Measurements from ENCODE around the gene MOB3C.

The MOB3C gene

DNA sequence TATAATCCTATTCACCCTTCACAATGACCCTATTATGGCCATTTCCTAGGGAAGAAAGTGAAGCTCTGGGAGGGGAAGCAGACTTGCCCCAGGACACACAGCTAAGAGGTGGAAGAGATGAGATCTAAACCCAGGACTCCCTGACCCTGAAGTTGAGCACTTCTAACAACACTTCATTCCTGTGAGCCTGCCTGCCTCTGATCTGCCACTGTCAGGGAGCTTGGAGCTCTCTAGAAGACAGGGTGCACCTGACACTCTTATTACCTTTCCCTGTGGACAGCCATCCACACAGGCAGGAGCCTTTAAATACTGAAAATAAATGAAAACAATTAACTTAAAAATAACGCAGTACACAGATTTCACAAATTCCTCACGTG, 13.1 kb downstream of the MOB3C start:
- Mint-ChIP-seq H3K27ac (peak overlapping the region; percentile 72), H3K27me3 (no peaks in the 10 kb centered on the region), H3K36me3 (peaks cover 26% of the 10 kb centered on the region), H3K4me1 (peaks cover 46% of the 10 kb centered on the region), H3K9me3 (no peaks in the 10 kb centered on the region), H3K4me3 (peak overlapping the region; percentile 83)
- ATAC-seq, result peak; percentile 1

DNA sequence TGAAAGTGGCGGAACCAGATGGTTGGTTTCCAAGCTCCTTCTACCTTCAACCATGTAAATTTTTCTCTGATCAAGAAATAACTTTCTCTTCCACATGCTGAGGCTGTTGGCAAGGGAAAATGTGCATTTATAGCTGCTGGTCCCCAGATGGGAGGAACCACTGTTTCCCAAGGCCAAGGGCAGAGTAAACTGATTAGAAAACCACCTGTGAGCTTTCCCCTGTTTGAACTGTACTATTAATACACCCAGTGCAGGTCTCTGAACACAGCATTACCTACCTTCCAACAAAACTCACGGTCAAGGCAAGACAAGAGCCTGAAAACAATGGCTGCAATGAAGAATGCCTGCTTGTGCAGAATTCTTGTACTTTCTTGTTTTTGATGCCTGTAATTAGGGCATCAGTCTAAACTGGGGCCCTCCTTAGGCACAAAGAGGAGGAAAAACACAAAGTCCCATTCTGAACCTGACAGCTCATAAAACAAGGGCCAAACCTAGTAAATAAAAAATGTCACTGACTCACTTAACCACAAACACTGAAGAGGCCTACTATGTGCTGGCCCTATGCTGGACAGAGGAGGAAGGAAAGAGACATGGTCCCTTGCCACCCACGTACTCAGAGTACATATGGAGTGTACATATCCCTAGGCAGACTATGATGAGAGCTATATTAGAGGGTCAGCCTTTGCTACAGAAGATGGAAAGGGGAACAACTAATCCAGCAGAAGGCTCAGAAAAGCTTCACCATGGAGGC, 15.2 kb downstream of the MOB3C start:
- H3K27me3 Mint-ChIP-seq, result no peaks in the 10 kb centered on the region
- H3K9me3 Mint-ChIP-seq, result no peaks in the 10 kb centered on the region
- H3K27ac Mint-ChIP-seq, result no peak overlapping the region
- ATAC-seq, result no peak
- H3K4me1 Mint-ChIP-seq, result peaks cover 55% of the 10 kb centered on the region
- no peak overlapping the region for H3K4me3 Mint-ChIP-seq
- H3K36me3 Mint-ChIP-seq, result peaks cover 26% of the 10 kb centered on the region

DNA sequence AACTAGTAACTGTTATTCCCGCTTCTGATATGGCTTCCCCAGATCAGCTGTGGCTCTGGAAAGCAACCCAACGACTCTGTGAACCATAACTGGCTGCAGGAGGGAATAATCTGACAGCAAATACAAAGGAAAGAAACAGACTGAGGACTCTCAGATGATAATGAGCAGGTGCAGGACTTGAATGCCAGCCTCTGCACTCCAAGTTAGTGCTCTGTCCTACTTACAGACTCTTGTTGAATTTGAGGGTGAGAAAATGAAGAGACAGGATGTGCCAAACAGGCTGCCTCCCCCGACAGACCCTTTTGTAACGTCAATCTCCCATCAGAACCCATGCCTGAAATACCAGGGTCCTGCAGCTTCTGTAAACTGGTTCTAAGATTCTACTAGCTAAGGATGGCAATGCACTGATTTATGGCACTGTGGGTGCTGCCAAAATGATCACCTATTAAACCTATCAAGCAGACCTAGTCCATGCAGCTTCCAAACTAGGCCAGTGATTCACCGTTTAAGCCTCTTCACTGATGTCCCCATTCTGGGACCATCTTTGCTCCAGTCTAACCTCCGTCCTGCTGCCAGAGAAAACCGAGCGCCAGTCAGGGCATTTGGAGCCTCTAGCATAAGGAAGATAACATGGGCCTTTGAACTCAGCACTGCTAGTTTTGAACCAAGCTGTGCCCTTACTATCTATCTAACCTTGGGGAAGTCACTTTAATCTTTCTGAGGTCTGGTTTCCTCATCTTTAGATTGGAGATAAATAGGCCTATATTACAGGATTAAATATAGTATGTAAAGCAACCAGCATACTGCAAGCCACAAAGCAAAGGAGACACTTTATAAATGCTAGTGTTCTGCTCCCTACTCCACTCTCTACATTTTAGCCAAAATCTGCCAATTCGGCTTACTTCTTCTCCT, 17.3 kb downstream of the MOB3C start:
- Mint-ChIP-seq H3K27me3 (no peaks in the 10 kb centered on the region), H3K4me1 (peaks cover 63% of the 10 kb centered on the region), H3K36me3 (peaks cover 26% of the 10 kb centered on the region), H3K9me3 (no peaks in the 10 kb centered on the region), H3K27ac (peak overlapping the region; percentile 20), H3K4me3 (no peak overlapping the region)
- ATAC-seq, result no peak

DNA sequence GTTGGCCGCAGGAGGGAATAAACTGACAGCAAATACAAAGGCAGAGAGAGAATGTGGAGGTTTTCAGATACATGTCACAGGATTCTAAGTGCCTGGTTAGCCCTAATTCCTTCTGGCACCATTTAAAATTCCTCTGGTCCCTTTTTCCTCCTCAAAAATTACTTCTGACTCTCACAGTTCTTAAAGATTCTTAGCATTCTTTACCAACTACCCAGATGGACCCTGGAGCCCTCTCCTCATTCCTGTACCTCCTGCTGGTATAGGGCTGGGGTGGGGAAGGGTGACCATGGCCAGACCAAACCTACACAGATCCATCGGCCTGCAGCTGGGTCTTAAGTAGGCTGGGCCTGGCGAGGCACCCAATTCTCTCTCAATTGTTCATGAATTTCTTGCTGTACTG, 19.8 kb downstream of the MOB3C start:
- Mint-ChIP-seq H3K4me3 (no peak overlapping the region), H3K9me3 (no peaks in the 10 kb centered on the region), H3K36me3 (peaks cover 48% of the 10 kb centered on the region), H3K27me3 (no peaks in the 10 kb centered on the region), H3K4me1 (peaks cover 49% of the 10 kb centered on the region), H3K27ac (no peak overlapping the region)
- ATAC-seq, result no peak

DNA sequence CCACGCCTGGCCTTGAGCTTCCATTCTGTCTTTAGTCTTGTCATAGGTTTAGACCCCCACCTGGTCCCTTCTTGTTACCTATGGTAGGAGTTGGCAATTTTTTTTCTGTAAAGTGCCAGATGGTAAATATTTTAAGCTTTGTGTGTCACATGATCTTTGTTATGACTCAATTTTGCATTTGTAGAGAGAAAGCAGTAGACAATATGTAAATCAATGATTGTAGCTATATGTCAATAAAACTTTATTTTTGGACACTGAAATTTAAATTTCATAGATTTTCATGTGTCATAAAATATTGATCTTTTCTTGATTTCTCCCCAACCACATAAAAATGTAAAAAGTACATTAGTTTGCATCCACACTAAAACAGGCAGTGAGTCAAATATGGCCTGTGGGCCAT, 20.6 kb downstream of the MOB3C start:
- Mint-ChIP-seq H3K4me1 (peaks cover 43% of the 10 kb centered on the region), H3K27me3 (no peaks in the 10 kb centered on the region), H3K4me3 (no peak overlapping the region), H3K27ac (no peak overlapping the region), H3K36me3 (peaks cover 49% of the 10 kb centered on the region), H3K9me3 (no peaks in the 10 kb centered on the region)
- ATAC-seq, result no peak

DNA sequence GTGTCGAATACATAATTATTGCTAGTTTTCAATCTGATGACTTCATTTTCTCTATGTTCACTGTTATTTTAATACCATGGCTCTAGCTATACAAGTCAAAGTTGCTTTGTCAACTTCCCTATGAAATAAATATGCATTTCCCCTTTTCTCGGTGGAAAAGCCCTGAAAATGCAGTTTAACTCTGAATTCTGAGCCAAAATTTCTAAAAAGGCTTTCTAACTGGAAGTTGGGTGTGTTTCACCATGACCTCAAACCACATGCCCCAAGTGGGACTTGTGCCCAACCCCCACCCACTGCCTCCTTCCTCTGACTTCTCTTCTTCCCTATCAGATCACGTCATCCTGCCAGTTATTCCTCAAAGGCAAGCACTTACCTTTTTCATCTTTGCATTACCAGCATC, 21.5 kb downstream of the MOB3C start:
- Mint-ChIP-seq H3K9me3 (no peaks in the 10 kb centered on the region), H3K4me3 (no peak overlapping the region), H3K4me1 (peaks cover 37% of the 10 kb centered on the region), H3K27ac (no peak overlapping the region), H3K36me3 (peaks cover 54% of the 10 kb centered on the region), H3K27me3 (no peaks in the 10 kb centered on the region)
- no peak for ATAC-seq

DNA sequence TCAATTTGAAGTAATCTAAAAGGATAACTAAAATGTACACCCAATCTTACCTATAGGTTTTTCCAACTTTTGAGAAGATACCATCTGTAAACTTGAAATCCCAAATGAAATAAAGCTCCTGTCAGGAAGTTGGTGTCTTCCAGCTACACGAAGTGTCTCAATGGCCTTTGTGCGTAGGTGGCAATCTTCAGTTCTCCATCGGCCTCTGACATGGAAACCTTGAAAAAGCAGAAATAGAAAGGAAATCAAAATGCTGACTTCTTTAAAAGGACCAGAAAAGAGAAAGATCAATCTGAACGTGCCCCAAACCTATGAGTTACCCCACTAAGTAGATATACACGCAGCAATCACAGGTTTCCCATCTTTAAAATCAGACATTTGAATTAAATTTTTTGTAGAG, 22.5 kb downstream of the MOB3C start:
- no peaks in the 10 kb centered on the region for H3K9me3 Mint-ChIP-seq

DNA sequence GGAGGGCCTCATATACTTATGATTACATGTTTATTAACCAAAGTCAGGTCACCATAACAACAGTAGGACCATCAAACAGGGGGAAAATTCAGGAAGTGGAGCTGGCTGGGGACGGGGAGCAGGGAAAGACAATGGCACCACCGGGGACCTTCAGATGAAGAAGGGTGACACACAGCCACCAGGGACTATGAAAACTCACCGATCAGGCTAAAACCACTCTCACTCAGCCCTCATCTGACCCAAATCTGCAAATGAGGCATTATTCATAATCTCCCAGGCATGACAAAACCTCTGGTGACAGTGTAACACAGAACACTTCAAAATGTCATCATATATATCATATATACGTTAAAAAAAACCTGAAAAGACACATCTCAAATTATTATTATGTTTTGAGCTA, 23.8 kb downstream of the MOB3C start:
- no peak overlapping the region for H3K27ac Mint-ChIP-seq
- peaks cover 30% of the 10 kb centered on the region for H3K4me1 Mint-ChIP-seq
- H3K9me3 Mint-ChIP-seq, result no peaks in the 10 kb centered on the region
- no peak overlapping the region for H3K4me3 Mint-ChIP-seq
- no peak for ATAC-seq
- H3K36me3 Mint-ChIP-seq, result peaks cover 65% of the 10 kb centered on the region
- H3K27me3 Mint-ChIP-seq, result no peaks in the 10 kb centered on the region

More for the DNA sequence above, 22.5 kb downstream of the MOB3C start:
- no peak overlapping the region for H3K4me3 Mint-ChIP-seq
- H3K27ac Mint-ChIP-seq, result no peak overlapping the region
- peaks cover 32% of the 10 kb centered on the region for H3K4me1 Mint-ChIP-seq
- H3K27me3 Mint-ChIP-seq, result no peaks in the 10 kb centered on the region
- peaks cover 63% of the 10 kb centered on the region for H3K36me3 Mint-ChIP-seq
- ATAC-seq, result no peak

DNA sequence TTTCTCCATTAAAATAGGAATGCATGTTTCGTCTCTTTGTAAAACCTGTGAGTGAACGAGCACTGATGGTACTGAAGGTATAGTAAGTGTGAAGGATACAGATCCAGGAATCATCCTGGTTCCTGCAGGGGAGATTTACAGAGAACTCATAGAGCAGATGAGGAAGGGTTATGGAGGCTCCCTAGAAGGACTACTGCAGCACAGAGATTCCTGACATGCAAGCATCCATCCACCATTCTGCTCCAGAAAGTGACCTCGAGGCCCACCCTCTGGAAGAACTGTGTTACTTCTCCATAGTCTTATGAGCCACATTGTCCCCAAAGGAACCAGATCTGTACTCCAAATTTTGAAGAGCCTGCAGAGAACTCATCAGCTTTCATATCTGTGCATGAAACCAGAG, 27.1 kb downstream of the MOB3C start:
- H3K36me3 Mint-ChIP-seq, result peaks cover 64% of the 10 kb centered on the region
- H3K4me1 Mint-ChIP-seq, result peaks cover under 1% of the 10 kb centered on the region
- H3K27me3 Mint-ChIP-seq, result no peaks in the 10 kb centered on the region
- no peak overlapping the region for H3K27ac Mint-ChIP-seq
- no peak for ATAC-seq
- no peaks in the 10 kb centered on the region for H3K9me3 Mint-ChIP-seq
- no peak overlapping the region for H3K4me3 Mint-ChIP-seq

DNA sequence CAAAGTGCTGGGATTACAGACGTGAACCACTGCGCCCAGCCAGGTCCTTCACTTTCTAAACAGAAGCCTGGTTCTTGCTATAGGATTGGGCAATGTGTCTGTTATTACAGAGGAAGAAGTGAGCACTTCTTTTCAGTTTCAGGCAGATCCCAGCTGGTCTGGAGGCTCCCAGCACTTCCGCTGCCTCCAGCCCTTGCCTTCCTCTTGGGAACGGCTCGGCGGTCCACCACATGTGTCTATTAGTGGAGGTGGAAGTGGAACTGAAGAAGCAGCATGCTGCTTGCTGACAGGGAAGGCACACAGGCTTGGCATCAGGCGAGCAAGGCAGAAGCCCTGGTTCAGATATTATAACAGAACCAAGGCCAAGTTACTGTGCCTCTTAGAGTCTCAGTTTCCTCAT, 29.5 kb downstream of the MOB3C start:
- Mint-ChIP-seq H3K27me3 (no peaks in the 10 kb centered on the region), H3K4me1 (peaks cover under 1% of the 10 kb centered on the region), H3K36me3 (peaks cover 63% of the 10 kb centered on the region), H3K27ac (no peak overlapping the region), H3K4me3 (no peak overlapping the region), H3K9me3 (no peaks in the 10 kb centered on the region)
- no peak for ATAC-seq

DNA sequence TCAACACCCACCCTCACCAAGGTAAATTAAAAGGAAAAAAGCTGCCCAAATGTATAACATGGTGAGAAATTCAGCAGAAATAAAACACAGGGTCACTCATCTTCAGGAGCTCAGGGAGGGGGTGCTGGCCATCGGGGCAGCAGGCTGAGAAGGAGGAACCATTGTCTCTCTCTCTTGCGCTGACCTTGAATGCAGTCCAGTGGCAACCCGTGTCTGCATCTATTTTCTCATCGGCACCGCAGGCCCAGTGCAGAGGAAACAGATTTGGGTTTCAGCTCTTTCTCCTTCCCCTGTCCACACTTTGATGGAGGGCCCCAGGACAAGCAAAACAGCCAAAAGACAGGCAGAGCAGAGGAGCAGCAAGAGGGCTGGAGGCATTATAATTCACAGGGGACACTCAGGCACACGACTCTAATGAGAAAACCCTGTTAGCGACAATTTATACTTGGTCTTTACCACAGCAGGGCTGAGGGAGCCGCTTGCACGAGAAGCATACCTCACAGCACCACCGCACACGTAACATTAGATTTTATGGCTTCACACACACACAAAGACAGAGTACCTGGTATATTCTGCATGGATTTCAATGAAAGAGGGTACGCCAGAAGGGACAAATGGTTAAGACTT, 31.2 kb downstream of the MOB3C start:
- H3K27me3 Mint-ChIP-seq, result no peaks in the 10 kb centered on the region
- H3K4me3 Mint-ChIP-seq, result no peak overlapping the region
- peaks cover 63% of the 10 kb centered on the region for H3K36me3 Mint-ChIP-seq
- peaks cover 6% of the 10 kb centered on the region for H3K4me1 Mint-ChIP-seq
- H3K27ac Mint-ChIP-seq, result no peak overlapping the region
- no peak for ATAC-seq
- H3K9me3 Mint-ChIP-seq, result no peaks in the 10 kb centered on the region

DNA sequence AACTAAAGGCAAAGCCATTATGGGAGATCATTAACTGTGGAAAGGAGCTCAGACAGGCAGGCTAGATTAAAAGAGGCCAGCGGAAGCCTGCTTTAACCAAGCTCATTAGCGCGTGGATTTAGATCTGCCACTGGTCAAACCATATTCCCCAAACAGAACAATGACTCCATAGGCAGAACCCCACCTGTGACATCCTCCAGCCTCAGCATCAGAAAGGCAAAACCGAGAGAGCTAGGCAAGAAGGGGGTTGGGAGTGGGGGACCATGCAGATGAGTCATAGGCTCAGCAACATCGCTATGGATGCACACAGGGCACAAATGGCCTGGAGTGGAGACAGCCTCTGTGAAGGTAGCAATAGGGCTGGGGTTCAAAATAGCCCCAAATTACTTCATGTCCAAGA, 33.1 kb downstream of the MOB3C start:
- no peaks in the 10 kb centered on the region for H3K27me3 Mint-ChIP-seq
- no peak overlapping the region for H3K4me3 Mint-ChIP-seq
- H3K27ac Mint-ChIP-seq, result no peak overlapping the region
- H3K4me1 Mint-ChIP-seq, result peaks cover 6% of the 10 kb centered on the region
- peaks cover 46% of the 10 kb centered on the region for H3K36me3 Mint-ChIP-seq
- no peak for ATAC-seq
- no peaks in the 10 kb centered on the region for H3K9me3 Mint-ChIP-seq

DNA sequence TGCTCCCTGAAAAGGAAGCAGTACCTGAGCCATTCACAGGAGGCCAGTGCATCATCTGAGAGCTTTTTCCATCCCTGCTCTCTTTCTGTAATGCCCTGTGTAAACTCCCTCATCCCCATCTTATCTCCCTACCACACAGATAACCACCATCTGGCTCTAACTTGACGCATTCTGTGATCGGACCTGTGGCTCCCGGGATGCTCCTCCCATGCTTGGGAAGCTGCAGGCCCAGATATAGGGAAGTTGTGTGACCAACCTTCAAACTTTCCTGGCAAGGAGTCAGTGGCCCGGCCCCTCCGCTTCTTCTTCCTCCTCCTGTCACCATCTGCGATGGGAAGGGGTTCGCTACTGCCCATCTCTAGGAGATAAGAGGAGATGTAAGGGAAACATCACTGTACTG, 33.6 kb downstream of the MOB3C start:
- Mint-ChIP-seq H3K4me3 (no peak overlapping the region), H3K27me3 (no peaks in the 10 kb centered on the region), H3K36me3 (peaks cover 50% of the 10 kb centered on the region), H3K9me3 (no peaks in the 10 kb centered on the region), H3K4me1 (peaks cover 6% of the 10 kb centered on the region), H3K27ac (no peak overlapping the region)
- ATAC-seq, result no peak

DNA sequence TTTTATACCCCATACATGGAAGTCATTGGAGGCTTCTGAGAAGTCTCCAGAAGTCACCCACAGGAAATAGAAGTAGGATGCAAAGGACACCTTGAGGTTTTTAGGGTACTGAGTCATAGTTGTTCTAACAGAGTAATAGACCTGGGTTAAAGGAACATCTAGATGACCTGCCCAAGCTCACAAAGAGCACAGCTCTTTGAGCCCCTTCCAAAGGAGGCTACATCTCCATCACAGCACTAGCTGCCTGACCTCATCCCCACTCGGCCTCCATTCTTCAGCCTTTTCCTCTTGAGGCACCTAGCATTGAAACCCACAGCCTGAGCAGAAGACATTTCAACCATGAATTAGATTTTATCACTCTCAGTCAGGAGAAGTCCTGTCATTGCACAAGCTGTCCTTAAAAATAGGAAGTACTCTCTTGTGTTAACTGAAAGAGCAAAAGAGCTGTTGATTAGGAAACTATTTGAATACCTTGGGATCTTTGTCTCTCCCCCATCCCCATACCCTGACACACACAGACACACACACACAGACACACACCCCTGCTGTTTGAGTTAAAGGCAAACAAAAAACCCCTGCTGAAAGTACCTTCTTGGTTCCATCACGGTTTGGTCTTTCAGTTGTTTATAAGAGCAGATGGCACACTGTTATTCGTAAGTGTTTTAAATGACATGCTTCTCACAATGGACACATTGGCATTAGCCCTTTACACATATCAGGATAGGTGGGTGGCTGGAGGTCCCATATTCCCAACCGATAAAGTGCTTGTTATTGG, 34.7 kb downstream of the MOB3C start:
- Mint-ChIP-seq H3K4me3 (no peak overlapping the region), H3K4me1 (peaks cover 6% of the 10 kb centered on the region), H3K36me3 (peaks cover 58% of the 10 kb centered on the region), H3K9me3 (no peaks in the 10 kb centered on the region), H3K27ac (no peak overlapping the region), H3K27me3 (no peaks in the 10 kb centered on the region)
- peak; percentile 36 for ATAC-seq
